ENCODE results near the gene TLE3. TPM values are rescaled to one million over a fixed set of nuclear protein-coding genes. Genes with fewer than 3 reads are reported as not detected.
A peak's percentile ranks its signal among the peaks of the same experiment; 100 is the strongest.

Gene TLE3
- total RNA-seq, 1 experiment from 2014 or later: 83.5 TPM

GRCh38 chr15:70098461-70099166, 897 bp upstream of the TLE3 start:
- Histone ChIP-seq H3K36me3 (replicated peaks; ENCODE audit: control insufficient read depth, insufficient read depth, low read length) (no peaks in the 10 kb centered on the region), H3K4me3 (ENCODE audit: insufficient read depth, low read depth, low read length) (peak overlapping the region; percentile 56), H3K27me3 (ENCODE audit: control insufficient read depth, insufficient read depth, low read length) (peaks cover 6% of the 10 kb centered on the region; the same call in 1 of the 2 replicates)
- peak; percentile 77 for DNase-seq

DNA sequence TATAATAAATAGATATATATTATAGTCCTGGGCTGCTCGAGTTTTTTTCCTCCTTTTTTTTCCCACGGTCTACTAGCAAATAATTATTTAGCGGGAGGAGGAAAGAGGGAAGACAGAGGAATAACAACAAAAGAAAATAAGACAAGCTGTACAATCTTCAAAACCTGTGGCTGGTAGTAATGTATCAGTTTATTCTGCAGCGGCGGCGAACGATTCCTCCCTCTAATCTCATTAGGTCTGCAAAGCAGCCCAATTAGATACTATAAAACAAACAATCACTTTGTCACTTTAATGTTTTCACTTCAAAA, 390 bp upstream of the TLE3 start:
- DNase-seq: no peak
- Histone ChIP-seq H3K27me3 (ENCODE audit: control insufficient read depth, insufficient read depth, low read length) (peaks cover 6% of the 10 kb centered on the region; the same call in 1 of the 2 replicates), H3K36me3 (replicated peaks; ENCODE audit: control insufficient read depth, insufficient read depth, low read length) (no peaks in the 10 kb centered on the region; the same call in 1 of the 2 replicates), H3K4me3 (ENCODE audit: insufficient read depth, low read depth, low read length) (peak overlapping the region; percentile 56)

- DNase-seq: peak; percentile 65
- peak overlapping the region; percentile 84 for H3K4me3 ChIP-seq (ENCODE audit: insufficient read depth, low read depth, low read length)
- H3K36me3 ChIP-seq (replicated peaks; ENCODE audit: control insufficient read depth, insufficient read depth, low read length): no peaks in the 10 kb centered on the region; the same call in none of the 2 replicates
- peaks cover 6% of the 10 kb centered on the region; the same call in 1 of the 2 replicates for H3K27me3 ChIP-seq (ENCODE audit: control insufficient read depth, insufficient read depth, low read length)
These were observed 725 bp downstream of the TLE3 start for GRCh38 chr15:70097063-70097320.

GRCh38 chr15:70096215-70097062, 1.3 kb downstream of the TLE3 start:
- peak; percentile 66 for DNase-seq
- no peaks in the 10 kb centered on the region; the same call in none of the 2 replicates for H3K36me3 ChIP-seq (replicated peaks; ENCODE audit: control insufficient read depth, insufficient read depth, low read length)
- peak overlapping the region; percentile 84 for H3K4me3 ChIP-seq (ENCODE audit: insufficient read depth, low read depth, low read length)

GRCh38 chr15:70095408-70096214, 2.1 kb downstream of the TLE3 start:
- peak; percentile 93 for DNase-seq
- peaks cover 2% of the 10 kb centered on the region; the same call in 1 of the 2 replicates for H3K27me3 ChIP-seq (ENCODE audit: control insufficient read depth, insufficient read depth, low read length)
- H3K36me3 ChIP-seq (replicated peaks; ENCODE audit: control insufficient read depth, insufficient read depth, low read length): no peaks in the 10 kb centered on the region; the same call in none of the 2 replicates
- H3K4me3 ChIP-seq (ENCODE audit: insufficient read depth, low read depth, low read length): peak overlapping the region; percentile 84

More at GRCh38 chr15:70096215-70097062, 1.3 kb downstream of the TLE3 start:
- H3K27me3 ChIP-seq (ENCODE audit: control insufficient read depth, insufficient read depth, low read length): peaks cover 6% of the 10 kb centered on the region; the same call in 1 of the 2 replicates

- no peak for DNase-seq
- H3K27me3 ChIP-seq (ENCODE audit: control insufficient read depth, insufficient read depth, low read length): no peaks in the 10 kb centered on the region
- H3K4me3 ChIP-seq (ENCODE audit: insufficient read depth, low read depth, low read length): peak overlapping the region; percentile 84
- H3K36me3 ChIP-seq (replicated peaks; ENCODE audit: control insufficient read depth, insufficient read depth, low read length): no peaks in the 10 kb centered on the region; the same call in none of the 2 replicates
These were observed 2.9 kb downstream of the TLE3 start for GRCh38 chr15:70094690-70095311.

DNA sequence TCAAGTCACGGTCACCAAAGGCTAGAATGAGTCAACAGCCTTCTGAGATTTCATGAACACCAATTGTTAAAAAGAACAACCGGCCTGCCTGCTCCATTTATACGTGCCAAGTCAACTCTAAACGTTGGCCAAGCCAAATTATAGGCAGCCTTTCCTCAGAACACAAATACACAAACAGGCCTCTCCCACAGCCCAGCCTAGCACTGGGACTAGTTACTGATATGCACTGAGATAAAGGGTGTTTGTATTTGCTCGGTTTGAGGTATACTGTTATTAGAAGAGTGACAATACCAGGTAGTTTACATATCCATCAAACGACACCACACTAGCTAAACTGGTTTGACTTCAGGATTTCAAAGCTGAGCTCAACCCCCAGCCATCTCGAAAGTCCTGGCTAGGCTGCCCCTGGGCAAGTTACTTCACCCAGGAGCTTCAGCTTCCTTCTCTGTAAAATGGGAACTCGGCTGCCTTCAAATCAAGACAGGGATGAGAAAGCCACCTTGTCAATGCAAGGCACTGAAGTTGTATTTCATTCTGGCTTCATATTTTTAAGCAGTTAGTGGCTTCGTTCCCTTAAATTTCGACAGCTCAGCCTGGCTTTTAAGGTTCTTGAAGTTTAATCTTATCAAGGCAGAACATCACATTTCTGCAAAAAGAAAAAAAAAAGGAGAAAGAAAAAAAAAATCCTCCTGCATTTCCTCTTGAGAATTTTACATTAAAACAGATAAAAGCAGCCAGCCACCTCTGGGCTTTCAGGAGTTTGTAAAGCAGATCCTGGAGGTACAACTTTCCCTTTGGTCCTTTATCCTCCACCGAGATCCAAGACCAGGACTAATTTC, 4.0 kb downstream of the TLE3 start:
- DNase-seq: no peak
- Histone ChIP-seq H3K4me3 (ENCODE audit: insufficient read depth, low read depth, low read length) (no peak overlapping the region), H3K27me3 (ENCODE audit: control insufficient read depth, insufficient read depth, low read length) (no peaks in the 10 kb centered on the region), H3K36me3 (replicated peaks; ENCODE audit: control insufficient read depth, insufficient read depth, low read length) (no peaks in the 10 kb centered on the region; the same call in none of the 2 replicates)

GRCh38 chr15:70093070-70093469, 4.6 kb downstream of the TLE3 start:
- H3K27me3 ChIP-seq (ENCODE audit: control insufficient read depth, insufficient read depth, low read length): no peaks in the 10 kb centered on the region
- no peak for DNase-seq
- no peaks in the 10 kb centered on the region; the same call in none of the 2 replicates for H3K36me3 ChIP-seq (replicated peaks; ENCODE audit: control insufficient read depth, insufficient read depth, low read length)
- H3K4me3 ChIP-seq (ENCODE audit: insufficient read depth, low read depth, low read length): no peak overlapping the region

GRCh38 chr15:70092464-70093027, 5.2 kb downstream of the TLE3 start:
- no peak overlapping the region for H3K4me3 ChIP-seq (ENCODE audit: insufficient read depth, low read depth, low read length)
- no peaks in the 10 kb centered on the region; the same call in none of the 2 replicates for H3K36me3 ChIP-seq (replicated peaks; ENCODE audit: control insufficient read depth, insufficient read depth, low read length)
- H3K27me3 ChIP-seq (ENCODE audit: control insufficient read depth, insufficient read depth, low read length): no peaks in the 10 kb centered on the region
- no peak for DNase-seq

GRCh38 chr15:70091726-70092463, 5.8 kb downstream of the TLE3 start:
- no peaks in the 10 kb centered on the region for H3K27me3 ChIP-seq (ENCODE audit: control insufficient read depth, insufficient read depth, low read length)
- DNase-seq: no peak
- no peaks in the 10 kb centered on the region; the same call in none of the 2 replicates for H3K36me3 ChIP-seq (replicated peaks; ENCODE audit: control insufficient read depth, insufficient read depth, low read length)
- no peak overlapping the region for H3K4me3 ChIP-seq (ENCODE audit: insufficient read depth, low read depth, low read length)

GRCh38 chr15:70090436-70091296, 7.1 kb downstream of the TLE3 start:
- Histone ChIP-seq H3K27me3 (ENCODE audit: control insufficient read depth, insufficient read depth, low read length) (no peaks in the 10 kb centered on the region), H3K36me3 (replicated peaks; ENCODE audit: control insufficient read depth, insufficient read depth, low read length) (peaks cover 2% of the 10 kb centered on the region), H3K4me3 (ENCODE audit: insufficient read depth, low read depth, low read length) (no peak overlapping the region)
- DNase-seq: peak; percentile 60

GRCh38 chr15:70089692-70089971, 8.1 kb downstream of the TLE3 start:
- Histone ChIP-seq H3K36me3 (replicated peaks; ENCODE audit: control insufficient read depth, insufficient read depth, low read length) (peaks cover 2% of the 10 kb centered on the region), H3K27me3 (ENCODE audit: control insufficient read depth, insufficient read depth, low read length) (no peaks in the 10 kb centered on the region), H3K4me3 (ENCODE audit: insufficient read depth, low read depth, low read length) (no peak overlapping the region)
- DNase-seq: no peak

Data from H7 (cell line).